ENCODE results near the gene GABRR3.

GRCh38 chr3:98070840-98071239, 35.7 kb upstream of the GABRR3 start:
- TF ChIP-seq EZH2 (IDR thresholded peaks at IDR 0.05), result no peak
- TF ChIP-seq POLR2AphosphoS5 (IDR thresholded peaks at IDR 0.05; ENCODE audit: borderline replicate concordance, low read depth, low read length), result no peak
- no peak for TF ChIP-seq FOXP2 (optimal IDR thresholded peaks at IDR 0.05; ENCODE audit: control extremely low read depth, extremely low read length, insufficient read depth)

All from SK-N-MC (cell line).